Stimulated activated CD4-positive, alpha-beta T cell treated with anti-CD3 and anti-CD28 coated beads, TNF-alpha, amount 100 ng/mL, for 1 hour (primary cell): ENCODE results near the gene PLCXD3.
"Not testable (repeated sequence)": the region's sequence is repeated elsewhere in the genome, so short reads cannot be mapped to it uniquely, and the experiment has no call there.

Experiments used
- DNase-seq, 3 donors: peaks; one replicate each; pipeline ENCODE4 v3.0.0-alpha.2; 2020; ENCODE audit warnings: low read depth in 3 of 3, low spot score in 1 of 3

Gene PLCXD3

GRCh38 chr5:41493490-41494126, 16.8 kb downstream of the PLCXD3 start:
- DNase-seq = not testable (repeated sequence)

DNA sequence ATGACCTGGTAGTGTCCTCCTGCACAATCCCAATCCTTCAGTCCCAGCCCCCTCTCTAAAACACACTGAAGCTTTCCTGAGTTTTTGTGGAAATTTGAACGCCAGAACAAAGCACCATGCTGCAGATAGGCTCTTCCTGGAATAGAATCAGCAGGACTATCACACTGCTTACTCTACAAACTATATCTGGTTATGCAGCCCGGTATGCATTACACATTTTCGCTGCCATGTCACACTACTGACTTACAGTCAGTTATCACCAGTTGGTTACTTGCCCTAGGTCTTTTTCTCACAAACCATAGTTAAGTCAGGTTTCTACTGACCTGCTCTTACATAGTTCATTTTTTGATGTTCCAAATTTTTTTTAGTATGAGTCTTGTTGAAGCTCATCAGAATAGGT, 24.9 kb downstream of the PLCXD3 start:
- DNase-seq = no peak

DNA sequence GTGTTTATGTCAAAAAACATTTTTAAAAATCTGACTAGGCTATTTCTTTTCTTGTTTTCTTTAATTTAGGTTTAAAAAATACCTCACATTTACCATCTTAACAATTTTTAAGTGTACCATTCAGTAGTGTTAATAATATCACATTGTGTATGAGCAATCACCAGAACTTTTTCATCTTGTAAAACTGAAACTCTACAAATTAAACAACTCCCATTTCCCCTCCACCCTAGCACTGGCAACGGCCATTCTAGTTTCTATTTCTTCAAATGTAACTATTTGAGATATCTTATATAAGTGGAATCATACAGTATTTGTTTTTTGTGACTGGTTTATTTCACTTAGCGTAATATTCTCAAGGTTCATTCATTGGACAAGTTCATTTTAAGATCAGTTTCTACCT, 27.7 kb downstream of the PLCXD3 start:
- DNase-seq = no peak

GRCh38 chr5:41482173-41482572, 28.2 kb downstream of the PLCXD3 start:
- no peak for DNase-seq

GRCh38 chr5:41471571-41472208, 38.7 kb downstream of the PLCXD3 start:
- not testable (repeated sequence) for DNase-seq

DNA sequence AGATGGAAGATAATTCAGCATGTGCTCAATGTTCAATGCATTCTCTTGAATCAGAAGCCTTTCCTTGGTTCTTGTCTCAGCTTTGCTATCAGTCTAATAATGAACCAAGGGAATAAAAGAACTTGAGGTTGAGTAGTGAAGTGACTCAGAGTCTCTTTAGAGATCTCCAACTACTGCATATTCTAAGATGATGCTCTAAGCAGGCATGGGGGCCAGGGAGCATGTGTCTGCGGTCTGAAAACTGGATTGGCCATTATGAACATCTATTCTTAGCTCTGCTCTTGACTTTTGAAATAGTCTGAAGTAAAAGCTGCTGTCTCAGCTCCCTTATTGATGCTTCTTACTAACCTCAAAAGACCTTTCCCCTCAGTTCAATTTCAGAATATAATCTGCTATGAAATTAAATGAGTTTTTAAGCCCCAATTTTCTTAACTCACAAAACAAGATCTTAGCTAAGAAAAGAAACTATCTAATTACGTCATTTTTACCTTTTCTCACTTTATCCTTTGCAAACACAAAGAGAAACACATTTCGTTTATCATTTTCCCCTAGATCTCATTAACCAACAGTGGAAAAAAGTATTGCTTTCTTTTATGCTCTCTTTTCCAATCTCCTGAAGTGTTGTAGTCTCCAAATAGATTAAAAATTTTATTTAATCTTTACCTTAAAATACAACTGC, 44.8 kb downstream of the PLCXD3 start:
- no peak for DNase-seq

DNA sequence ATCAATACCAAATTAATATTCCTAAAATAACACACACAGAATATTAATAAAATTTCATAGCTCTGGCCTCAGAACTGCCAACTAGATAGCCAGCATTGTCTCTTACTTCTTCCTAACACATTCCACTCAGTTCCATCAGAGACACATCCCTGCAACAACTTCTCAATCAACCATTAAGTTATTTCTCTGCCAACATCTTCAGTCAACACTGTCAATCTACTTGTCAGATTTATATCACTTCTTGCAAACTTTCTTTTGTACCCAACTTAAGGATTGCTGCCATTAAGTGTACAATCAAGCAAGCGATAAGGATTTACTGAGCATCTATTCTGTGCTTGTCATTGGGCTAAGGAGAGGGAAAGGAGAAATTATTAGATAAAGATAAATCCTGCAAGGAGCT, 50.8 kb downstream of the PLCXD3 start:
- DNase-seq = no peak

GRCh38 chr5:41457094-41457493, 53.3 kb downstream of the PLCXD3 start:
- DNase-seq = no peak

DNA sequence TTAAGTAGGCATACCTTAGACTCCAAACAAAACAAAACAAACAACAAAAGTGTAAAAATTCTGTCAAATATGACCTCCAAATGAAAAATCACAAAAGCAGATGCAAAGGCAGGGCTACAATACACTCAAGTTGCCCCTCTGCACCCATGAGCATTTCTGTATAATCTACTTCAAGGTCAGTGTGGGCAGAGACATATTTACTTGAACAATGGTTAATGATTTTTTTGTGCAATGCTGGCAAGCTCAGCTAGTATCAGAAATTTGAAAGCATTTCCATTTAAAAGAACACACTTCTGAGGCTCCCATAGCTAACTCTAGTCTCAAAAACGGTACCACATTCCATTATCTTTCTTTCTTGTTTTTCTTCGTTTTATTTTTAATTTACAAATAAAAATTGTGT, 57.9 kb downstream of the PLCXD3 start:
- DNase-seq = no peak

DNA sequence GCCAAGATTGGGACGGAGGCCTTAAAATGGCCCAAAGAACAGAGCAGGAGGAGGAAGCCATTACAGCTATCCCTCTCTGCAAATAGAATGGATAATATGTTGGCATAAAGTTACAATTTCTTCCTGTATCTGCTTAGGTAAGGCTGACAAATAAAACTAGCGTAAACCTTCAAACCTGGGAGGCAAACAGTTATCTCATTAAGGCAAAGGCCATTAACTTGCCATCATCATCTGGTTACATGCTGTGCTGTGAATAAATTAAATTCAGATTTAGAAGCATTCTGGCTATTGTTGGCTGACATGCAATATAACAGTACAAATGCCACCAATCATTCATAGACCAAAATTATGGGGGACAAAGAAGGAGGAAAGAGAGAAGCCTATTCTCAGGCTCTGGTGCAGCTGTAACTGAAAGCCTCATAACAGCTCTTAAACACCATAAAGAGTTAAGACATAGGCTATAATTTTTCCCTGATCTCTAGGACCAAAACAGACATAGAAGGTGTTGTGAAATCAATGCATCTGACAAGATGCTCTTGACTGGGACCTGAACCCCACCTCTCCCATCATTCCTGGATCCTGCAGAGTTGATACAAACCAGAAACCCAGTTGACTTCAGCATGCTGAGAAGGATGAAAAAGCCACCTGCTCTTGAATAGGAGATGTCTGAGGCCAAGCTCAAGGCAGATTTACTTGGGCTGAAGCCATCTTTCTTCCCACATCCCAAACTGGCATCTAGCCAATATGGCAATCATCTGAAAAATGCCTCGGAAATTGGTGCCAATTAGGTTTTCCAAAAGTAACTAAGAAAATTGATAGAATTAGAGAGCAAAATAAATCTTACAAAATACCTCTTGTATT, 62.5 kb downstream of the PLCXD3 start:
- DNase-seq = no peak

GRCh38 chr5:41445937-41446563, 64.4 kb downstream of the PLCXD3 start:
- no peak for DNase-seq

DNA sequence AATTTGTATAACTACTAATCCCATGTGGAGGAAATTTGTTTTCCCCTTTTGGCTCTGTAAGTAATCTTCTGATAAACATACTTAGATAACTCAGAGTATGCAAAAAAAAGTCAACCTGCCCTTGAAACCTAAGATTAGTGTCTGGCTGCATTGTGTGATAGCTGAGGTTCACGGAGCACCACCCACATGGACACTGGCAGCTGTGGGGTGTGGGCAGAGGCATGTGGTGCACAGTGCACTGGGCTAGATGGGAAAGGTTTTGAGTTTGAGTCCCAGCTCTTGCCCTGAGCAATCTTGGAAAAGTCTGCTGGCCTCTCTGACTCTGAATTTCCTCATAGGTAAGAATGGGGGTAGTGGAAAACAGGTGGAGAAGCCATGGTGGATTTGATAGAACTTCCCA, 75.1 kb downstream of the PLCXD3 start:
- no peak for DNase-seq

DNA sequence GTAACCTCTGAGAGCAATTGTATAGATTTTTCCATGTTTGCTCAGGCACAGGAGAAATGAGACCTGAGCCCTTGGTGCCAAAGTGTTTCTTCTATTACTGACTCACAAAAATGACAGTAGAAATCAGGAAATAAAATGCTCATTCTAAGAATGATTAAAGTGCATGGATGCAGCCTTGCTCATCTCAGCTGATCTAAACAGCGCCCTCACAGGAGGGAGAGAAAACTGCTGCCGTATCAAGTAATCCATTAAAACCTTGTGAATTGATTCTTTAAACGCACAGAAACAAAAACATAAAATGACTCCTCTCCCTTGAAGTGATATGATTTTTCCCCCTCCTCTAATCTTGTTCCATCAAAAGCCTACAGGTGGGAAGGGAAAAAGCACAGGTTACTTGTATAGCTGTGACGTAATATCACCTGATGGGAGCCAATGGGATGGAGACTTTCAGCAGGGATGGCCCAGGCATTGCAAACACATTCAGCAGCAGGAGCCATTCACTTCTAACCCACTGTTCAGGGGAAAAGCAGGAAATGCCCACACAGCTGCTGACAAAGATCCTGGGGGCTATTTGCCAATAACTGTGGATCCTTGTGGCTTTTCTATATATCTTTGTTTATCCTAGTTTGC, 76.7 kb downstream of the PLCXD3 start:
- DNase-seq = no peak

GRCh38 chr5:41432481-41433253, 77.7 kb downstream of the PLCXD3 start:
- no peak for DNase-seq

GRCh38 chr5:41427505-41427904, 82.9 kb downstream of the PLCXD3 start:
- no peak for DNase-seq

DNA sequence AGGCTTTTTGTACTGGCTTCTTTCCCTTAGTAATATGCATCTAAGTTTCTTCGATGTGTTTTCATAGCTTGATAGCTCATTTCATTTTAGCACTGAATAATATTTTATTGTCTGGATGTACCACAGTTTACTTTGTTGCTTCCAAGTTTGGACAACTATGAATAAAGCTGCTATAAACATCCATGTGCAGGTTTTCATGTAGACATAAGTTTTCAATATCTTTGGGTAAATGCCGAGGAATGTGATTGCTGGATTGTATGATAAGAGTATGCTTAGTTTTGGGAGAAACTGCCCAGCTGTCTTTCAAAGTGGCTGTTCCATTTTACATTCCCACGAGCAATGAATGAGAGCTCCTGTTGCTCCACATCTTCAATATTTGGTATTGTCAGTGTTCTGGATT, 84.7 kb downstream of the PLCXD3 start:
- no peak for DNase-seq

DNA sequence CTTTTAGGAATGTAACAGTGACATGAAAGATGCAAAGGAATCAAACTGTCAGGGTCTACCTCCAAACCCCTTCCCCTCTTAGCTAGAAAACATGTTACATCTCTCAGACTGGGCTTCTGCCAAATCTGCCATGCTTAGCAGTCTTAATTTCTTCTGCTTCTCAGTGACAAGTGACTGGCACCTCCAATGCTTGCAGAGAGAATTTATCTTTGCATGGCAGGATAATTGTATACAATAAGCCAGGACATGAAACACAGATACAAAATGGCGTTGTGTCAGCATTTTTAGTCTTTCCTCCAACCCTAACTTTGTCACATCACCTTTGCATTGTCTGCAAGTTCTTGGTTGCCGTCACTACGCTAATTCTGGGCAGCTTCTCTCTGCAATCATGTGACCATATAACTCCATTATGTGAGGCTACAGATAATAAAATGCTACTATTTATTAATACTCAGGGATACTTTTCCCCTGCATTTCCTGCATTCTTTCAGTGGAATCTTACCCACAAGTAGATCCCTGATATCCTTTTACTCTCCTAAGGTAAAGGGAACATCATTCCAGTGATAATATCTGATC, 89.8 kb downstream of the PLCXD3 start:
- DNase-seq = no peak

DNA sequence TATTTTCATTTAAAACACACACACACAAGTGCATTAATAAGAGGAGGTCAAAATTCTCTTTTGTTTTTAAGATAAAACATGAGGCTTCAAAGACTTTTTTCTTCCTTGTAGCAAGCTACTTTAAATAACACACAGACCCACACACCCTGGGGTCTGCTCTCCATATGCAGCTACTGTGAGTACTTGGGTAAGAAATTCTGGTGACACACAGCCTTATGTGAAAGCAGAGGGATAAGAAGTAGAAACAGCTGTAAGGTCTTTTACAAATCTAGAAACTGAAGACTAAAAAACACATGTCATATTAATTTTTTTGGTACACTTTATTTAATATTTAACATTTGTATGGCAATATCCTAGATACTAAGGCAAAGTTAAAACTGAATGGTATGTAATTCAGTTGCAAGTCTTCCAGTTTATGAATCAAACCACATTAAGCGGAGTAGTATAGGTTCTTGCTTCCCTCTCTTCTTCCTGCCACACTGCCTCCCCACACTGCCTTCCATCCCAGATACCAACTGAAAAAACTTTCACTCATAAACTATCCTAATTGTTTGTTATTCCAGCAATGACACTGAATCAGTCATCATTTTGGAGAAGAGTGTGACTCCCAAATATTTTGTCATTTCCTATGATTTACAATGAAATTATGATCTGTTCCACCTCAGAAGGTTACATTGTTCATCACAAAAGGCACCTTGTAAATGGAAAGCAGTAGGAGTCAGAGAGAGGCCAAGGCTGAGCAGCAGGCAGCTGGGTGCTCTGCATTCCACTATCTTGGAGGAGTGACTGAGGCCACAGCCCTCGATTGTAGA, 92.0 kb downstream of the PLCXD3 start:
- no peak for DNase-seq

DNA sequence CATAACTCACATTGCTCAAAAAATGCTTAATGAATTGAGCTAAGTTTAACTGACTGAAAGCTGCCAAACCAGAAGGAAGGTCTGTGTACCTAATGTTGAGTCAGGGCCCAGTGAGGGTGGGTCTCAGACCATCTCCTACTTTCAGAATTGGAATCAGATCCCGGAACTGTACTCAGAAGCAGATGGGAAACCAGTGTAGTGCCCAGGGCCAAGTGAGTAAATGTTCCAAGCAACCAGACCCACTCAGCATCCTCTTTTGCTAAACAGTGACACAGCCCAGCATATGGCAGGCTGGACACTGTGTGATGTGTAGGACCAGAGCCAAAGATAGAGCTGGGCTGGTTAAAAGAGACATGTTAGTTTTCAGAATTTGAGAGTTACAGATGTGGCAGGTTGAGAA, 94.1 kb downstream of the PLCXD3 start:
- DNase-seq = no peak
